ENCODE data around the gene SLC29A2. TPM values are rescaled to one million over a fixed set of nuclear protein-coding genes. Genes with fewer than 3 reads are reported as not detected.

Gene SLC29A2
- total RNA-seq, 6 donors from 2014 or later: 8.3 to 20.5 (median 13.1) TPM

GRCh38 chr11:66365711-66366619 is 5.6 kb downstream of the SLC29A2 start:
- ATAC-seq (ENCODE audit: low FRiP score in 2 of 2) (no peak), DNase-seq (no peak)
- H3K9me3 ChIP-seq: no peaks in the 10 kb centered on the region
- H3K4me3 ChIP-seq: no peak overlapping the region
- peaks cover 0 to 7% (median 2%) of the 10 kb centered on the region in 4 donors for H3K36me3 ChIP-seq
- WGBS, 2 donors: 76 to 84% methylated on average over 11 to 14 of the region's 14 CpGs
- no peaks in the 10 kb centered on the region for H3K27me3 ChIP-seq
- H3K4me1 ChIP-seq: peaks cover 7 to 25% (median 16%) of the 10 kb centered on the region in 4 donors
- no peak overlapping the region for H3K27ac ChIP-seq
- TF ChIP-seq EP300 (IDR thresholded peaks at IDR 0.05) (no peak), POLR2AphosphoS5 (IDR thresholded peaks at IDR 0.05) (no peak), CTCF (IDR thresholded peaks at IDR 0.05) (no peak), POLR2A (IDR thresholded peaks at IDR 0.05) (peak in 1 of 4 donors; percentile 7)

GRCh38 chr11:66365166-66365565 is 6.4 kb downstream of the SLC29A2 start:
- DNase-seq (no peak), ATAC-seq (ENCODE audit: low FRiP score in 2 of 2) (no peak)
- Histone ChIP-seq H3K27ac (no peak overlapping the region), H3K36me3 (peaks cover 0 to 7% (median 2%) of the 10 kb centered on the region in 4 donors), H3K27me3 (no peaks in the 10 kb centered on the region), H3K4me3 (no peak overlapping the region), H3K4me1 (peaks cover 7 to 18% (median 12%) of the 10 kb centered on the region in 4 donors), H3K9me3 (no peaks in the 10 kb centered on the region)
- TF ChIP-seq POLR2AphosphoS5 (IDR thresholded peaks at IDR 0.05): no peak
- no peak for TF ChIP-seq EP300 (IDR thresholded peaks at IDR 0.05)
- TF ChIP-seq POLR2A (IDR thresholded peaks at IDR 0.05): no peak
- no peak for TF ChIP-seq CTCF (IDR thresholded peaks at IDR 0.05)
- 89 to 100% methylated on average over 3 to 6 of the region's 6 CpGs for WGBS, 2 donors

- H3K27ac ChIP-seq: peak overlapping the region in 3 of 4 donors; percentile 25 to 67 (median 63)
Measured at GRCh38 chr11:66363805-66364535, 7.6 kb downstream of the SLC29A2 start.

GRCh38 chr11:66363187-66363601 is 8.4 kb downstream of the SLC29A2 start:
- H3K4me1 ChIP-seq: peaks cover 7 to 15% (median 11%) of the 10 kb centered on the region in 4 donors
- WGBS, 2 donors: 60 to 73% methylated on average over 1 to 14 of the region's 14 CpGs
- peaks cover 0 to 4% (median 0%) of the 10 kb centered on the region in 4 donors for H3K36me3 ChIP-seq
- no peaks in the 10 kb centered on the region for H3K9me3 ChIP-seq
- ATAC-seq (ENCODE audit: low FRiP score in 2 of 2) (peak; percentile 18 to 84), DNase-seq (peak; percentile 61 to 88)
- no peaks in the 10 kb centered on the region for H3K27me3 ChIP-seq
- peak overlapping the region in 3 of 4 donors; percentile 25 to 67 (median 63) for H3K27ac ChIP-seq
- peak overlapping the region in 1 of 4 donors; percentile 6 for H3K4me3 ChIP-seq
- TF ChIP-seq POLR2A (IDR thresholded peaks at IDR 0.05) (peak in 1 of 4 donors; percentile 16), CTCF (IDR thresholded peaks at IDR 0.05) (no peak), EP300 (IDR thresholded peaks at IDR 0.05) (peak in 1 of 4 donors; percentile 28), POLR2AphosphoS5 (IDR thresholded peaks at IDR 0.05) (peak in 1 of 2 donors; percentile 31)

More at GRCh38 chr11:66363805-66364535, 7.6 kb downstream of the SLC29A2 start:
- Histone ChIP-seq H3K9me3 (no peaks in the 10 kb centered on the region), H3K27me3 (no peaks in the 10 kb centered on the region), H3K4me3 (no peak overlapping the region), H3K36me3 (peaks cover 0 to 5% (median 2%) of the 10 kb centered on the region in 4 donors), H3K4me1 (peaks cover 7 to 15% (median 11%) of the 10 kb centered on the region in 4 donors)
- peak in 1 of 2 donors; percentile 51 for ATAC-seq (ENCODE audit: low FRiP score in 2 of 2)
- peak in 1 of 2 donors; percentile 31 for DNase-seq
- WGBS, 2 donors: 80 to 81% methylated on average over 13 to 15 of the region's 15 CpGs
- peak in 5 of 6 experiments; percentile 24 to 56 (median 49) for TF ChIP-seq CTCF (IDR thresholded peaks at IDR 0.05)
- TF ChIP-seq EP300 (IDR thresholded peaks at IDR 0.05): no peak

Measured in upper lobe of left lung (tissue), 6 donors.